ENCODE results near the gene L1TD1. TPM values are rescaled to one million over a fixed set of nuclear protein-coding genes. Genes with fewer than 3 reads are reported as not detected.

Gene L1TD1
- total RNA-seq, 4 donors from 2014 or later: 2.0 to 5.4 (median 3.4) TPM; not detected in 1

- Histone ChIP-seq H3K4me3 (no peak overlapping the region), H3K27me3 (no peaks in the 10 kb centered on the region), H3K36me3 (no peaks in the 10 kb centered on the region), H3K4me1 (no peaks in the 10 kb centered on the region), H3K9me3 (no peaks in the 10 kb centered on the region), H3K27ac (no peak overlapping the region)
- no peak for DNase-seq
- TF ChIP-seq POLR2AphosphoS5 (IDR thresholded peaks at IDR 0.05): no peak
- TF ChIP-seq, protein P1, sequence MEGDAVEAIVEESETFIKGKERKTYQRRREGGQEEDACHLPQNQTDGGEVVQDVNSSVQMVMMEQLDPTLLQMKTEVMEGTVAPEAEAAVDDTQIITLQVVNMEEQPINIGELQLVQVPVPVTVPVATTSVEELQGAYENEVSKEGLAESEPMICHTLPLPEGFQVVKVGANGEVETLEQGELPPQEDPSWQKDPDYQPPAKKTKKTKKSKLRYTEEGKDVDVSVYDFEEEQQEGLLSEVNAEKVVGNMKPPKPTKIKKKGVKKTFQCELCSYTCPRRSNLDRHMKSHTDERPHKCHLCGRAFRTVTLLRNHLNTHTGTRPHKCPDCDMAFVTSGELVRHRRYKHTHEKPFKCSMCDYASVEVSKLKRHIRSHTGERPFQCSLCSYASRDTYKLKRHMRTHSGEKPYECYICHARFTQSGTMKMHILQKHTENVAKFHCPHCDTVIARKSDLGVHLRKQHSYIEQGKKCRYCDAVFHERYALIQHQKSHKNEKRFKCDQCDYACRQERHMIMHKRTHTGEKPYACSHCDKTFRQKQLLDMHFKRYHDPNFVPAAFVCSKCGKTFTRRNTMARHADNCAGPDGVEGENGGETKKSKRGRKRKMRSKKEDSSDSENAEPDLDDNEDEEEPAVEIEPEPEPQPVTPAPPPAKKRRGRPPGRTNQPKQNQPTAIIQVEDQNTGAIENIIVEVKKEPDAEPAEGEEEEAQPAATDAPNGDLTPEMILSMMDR (IDR thresholded peaks at IDR 0.05): no peak
- no peak for TF ChIP-seq EP300 (IDR thresholded peaks at IDR 0.05; ENCODE audit: low read depth)
- no peak for TF ChIP-seq POLR2A (IDR thresholded peaks at IDR 0.05)
- in situ Hi-C loops (cut with MboI; ENCODE audit: low pct_ligation_motif_present in 1 of 4, low pct_unique_long_range_greater_than_20kb in 1 of 4, low sequenced_read_pairs in 3 of 4): no loop called here
- 70 to 81% methylated on average over 2 to 9 of the region's 9 CpGs for WGBS, 2 donors (ENCODE audit: low coverage in 1 of 2)
- intact Hi-C loops (cut with DNase I; ENCODE audit: low total_unique reads): no loop called here
Measured at GRCh38 chr1:62222321-62222720, 27.7 kb downstream of the L1TD1 start.

GRCh38 chr1:62224182-62224581, 29.5 kb downstream of the L1TD1 start:
- intact Hi-C loops (cut with DNase I; ENCODE audit: low total_unique reads): no loop called here
- no peak for DNase-seq
- H3K4me1 ChIP-seq: no peaks in the 10 kb centered on the region
- no peaks in the 10 kb centered on the region for H3K9me3 ChIP-seq
- H3K36me3 ChIP-seq: no peaks in the 10 kb centered on the region
- TF ChIP-seq EP300 (IDR thresholded peaks at IDR 0.05; ENCODE audit: low read depth) (no peak), POLR2A (IDR thresholded peaks at IDR 0.05) (no peak), POLR2AphosphoS5 (IDR thresholded peaks at IDR 0.05) (no peak)
- TF ChIP-seq, protein P1 (IDR thresholded peaks at IDR 0.05): no peak
- no peak overlapping the region for H3K4me3 ChIP-seq
- 52% methylated on average over 3 of the region's 3 CpGs; no CpG with 5 or more reads in 1 of the 2 donors for WGBS, 2 donors (ENCODE audit: low coverage in 1 of 2)
- in situ Hi-C loops (cut with MboI; ENCODE audit: low pct_ligation_motif_present in 1 of 4, low pct_unique_long_range_greater_than_20kb in 1 of 4, low sequenced_read_pairs in 3 of 4): no loop called here
- H3K27ac ChIP-seq: no peak overlapping the region
- no peaks in the 10 kb centered on the region for H3K27me3 ChIP-seq

DNA sequence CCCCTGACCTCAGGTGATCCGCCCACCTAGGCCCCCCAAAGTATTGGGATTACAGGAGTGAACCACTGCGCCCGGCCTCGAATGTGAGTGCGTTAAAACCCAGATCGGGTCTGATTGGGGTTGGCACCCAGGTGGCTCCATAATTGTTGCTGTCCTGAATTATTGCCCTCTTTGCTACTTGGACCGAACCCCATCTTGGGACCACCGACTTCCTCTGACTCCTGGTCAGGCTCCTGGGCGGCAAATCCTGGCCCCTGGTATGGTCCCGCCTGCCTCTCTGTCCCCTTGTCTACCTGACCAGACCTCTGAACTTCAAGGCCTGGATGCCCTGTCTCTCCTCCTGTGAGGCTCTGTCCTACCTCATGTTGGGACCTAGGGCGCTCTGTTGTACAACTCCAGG, 32.8 kb downstream of the L1TD1 start:
- in situ Hi-C loops (cut with MboI; ENCODE audit: low pct_ligation_motif_present in 1 of 4, low pct_unique_long_range_greater_than_20kb in 1 of 4, low sequenced_read_pairs in 3 of 4): no loop called here
- no peak overlapping the region for H3K27ac ChIP-seq
- intact Hi-C loops (cut with DNase I; ENCODE audit: low total_unique reads): no loop called here
- 84% methylated on average over 11 of the region's 11 CpGs; no CpG with 5 or more reads in 1 of the 2 donors for WGBS, 2 donors (ENCODE audit: low coverage in 1 of 2)
- no peaks in the 10 kb centered on the region for H3K36me3 ChIP-seq
- no peak for DNase-seq
- no peaks in the 10 kb centered on the region for H3K27me3 ChIP-seq
- no peak overlapping the region for H3K4me3 ChIP-seq
- no peaks in the 10 kb centered on the region for H3K4me1 ChIP-seq
- TF ChIP-seq EP300 (IDR thresholded peaks at IDR 0.05; ENCODE audit: low read depth): no peak
- TF ChIP-seq, protein P1 (IDR thresholded peaks at IDR 0.05): no peak
- TF ChIP-seq POLR2AphosphoS5 (IDR thresholded peaks at IDR 0.05): no peak
- no peak for TF ChIP-seq POLR2A (IDR thresholded peaks at IDR 0.05)
- H3K9me3 ChIP-seq: no peaks in the 10 kb centered on the region

GRCh38 chr1:62228136-62228882, 33.7 kb downstream of the L1TD1 start:
- Histone ChIP-seq H3K9me3 (no peaks in the 10 kb centered on the region), H3K4me3 (no peak overlapping the region), H3K27ac (no peak overlapping the region), H3K27me3 (no peaks in the 10 kb centered on the region), H3K36me3 (no peaks in the 10 kb centered on the region), H3K4me1 (no peaks in the 10 kb centered on the region)
- WGBS, 2 donors (ENCODE audit: low coverage in 1 of 2): 85% methylated on average over 4 to 12 of the region's 12 CpGs
- no peak for DNase-seq
- intact Hi-C loops (cut with DNase I; ENCODE audit: low total_unique reads): no loop called here
- TF ChIP-seq, protein P1 (IDR thresholded peaks at IDR 0.05): no peak
- TF ChIP-seq POLR2AphosphoS5 (IDR thresholded peaks at IDR 0.05): no peak
- TF ChIP-seq POLR2A (IDR thresholded peaks at IDR 0.05): no peak
- TF ChIP-seq EP300 (IDR thresholded peaks at IDR 0.05; ENCODE audit: low read depth): no peak
- in situ Hi-C loops (cut with MboI; ENCODE audit: low pct_ligation_motif_present in 1 of 4, low pct_unique_long_range_greater_than_20kb in 1 of 4, low sequenced_read_pairs in 3 of 4): no loop called here

All from transverse colon (tissue), 4 donors.